Right lobe of liver (tissue), 6 donors: ENCODE data around the gene IFNG-AS1. TPM values are rescaled to one million over a fixed set of nuclear protein-coding genes. Genes with fewer than 3 reads are reported as not detected.

Experiments
- ATAC-seq, 4 donors: fragments of 200-7000 bp; cut with Tn5 transposase; one replicate each; pipeline ENCODE4 v1.9.1; 2020; ENCODE audit warnings: mild to moderate bottlenecking in 4 of 4, moderate library complexity in 4 of 4
- DNase-seq, 3 donors: peaks; one replicate each; pipeline ENCODE4 v3.0.0-alpha.2; 2020
- H3K27ac ChIP-seq, 3 donors: fragments of 200-600 bp; one replicate each; pipeline ENCODE4 v1.8.0; 2022
- H3K27me3 ChIP-seq, 2 donors: fragments of 200-600 bp; one replicate each; pipeline ENCODE4 v1.8.0; 2022
- H3K36me3 ChIP-seq, 4 donors: fragments of 200-600 bp; sonication (generic) in 1 of 4; one replicate each; pipeline versions ENCODE4 v1.5.1 to v1.8.0; 2017 to 2022; ENCODE audit warnings: control low read depth in 1 of 4
- H3K4me1 ChIP-seq, 4 donors: fragments of 200-600 bp; sonication (generic) in 1 of 4; one replicate each; pipeline versions ENCODE4 v1.5.1 to v1.8.0; 2017 to 2022; ENCODE audit warnings: control low read depth in 1 of 4
- H3K4me3 ChIP-seq, 3 donors: fragments of 200-600 bp; one replicate each; pipeline ENCODE4 v1.8.0; 2022
- H3K9me3 ChIP-seq, 4 donors: fragments of 200-600 bp; sonication (generic) in 1 of 4; one replicate each; pipeline versions ENCODE4 v1.5.1 to v1.8.0; 2017 to 2022; ENCODE audit warnings: control low read depth in 1 of 4
- CTCF ChIP-seq, 4 donors: fragments of 200-600 bp in 3 of 4; fragments of 450-650 bp in 1 of 4; IDR thresholded peaks; one replicate each; pipeline versions ENCODE4 v1.5.1 to v1.8.0; 2016 to 2022; ENCODE audit warnings: antibody characterized with exemption in 4 of 4, mild to moderate bottlenecking in 2 of 4
- POLR2A ChIP-seq: fragments of 450-650 bp; IDR thresholded peaks from one replicate; pipeline ENCODE4 v1.6.1; 2017; ENCODE audit warnings: antibody characterized with exemption, mild to moderate bottlenecking
- WGBS: methylation state at CpG from one replicate; pipeline ENCODE4 v1.1.6; 2018; ENCODE audit warnings: low coverage, low lambda C conversion rate; ENCODE audit not compliant: insufficient coverage; ENCODE audit errors: missing lambda C conversion rate; 5-methylcytosine and 5-hydroxymethylcytosine counted together
- intact Hi-C, 2 donors: fragments of 100-400 bp; cut with DNase I; formaldehyde crosslinking; loops; one replicate each; pipeline versions ENCODE4 v1.11.2 to v1.14.1; 2022
- long read RNA-seq: library from polyadenylated mRNA; unstranded; transcript quantifications from one replicate; pipeline ENCODE4 v2.0.0, GENCODE V29; 2019
- total RNA-seq, 6 experiments: library from RNA; depleted of rRNA in 2 of 6; stranded (reverse); fragments of >200 nt in 2 of 6; fragmentation: NEBNext Ultra II Directional in 3 of 6; extraction: Animal tissue kit (Norgen Biotek cat#: 25700) in 3 of 6; gene quantifications; one replicate each; pipeline versions ENCODE4 v1.1.0 to v1.2.4, GENCODE V29; 2016 to 2023
- donor health status: DM: no; HTN: yes; CAD: no.
- donor health status: DM: no; HTN: no; CAD: no.
- donor health status: DM: no; HTN: no; CAD: no.
- donor health status: DM: no; HTN: yes; CAD: no.
- donor health status: DM: no; HTN: yes; CAD: no.

IFNG-AS1 gene
- under 1 TPM in 1 of 6 experiments, not detected in 5; 0.24 TPM for total RNA-seq
- long read RNA-seq: 0 reads

GRCh38 chr12:67989184-67989920, at the start of gene IFNG-AS1:
Gene IFNG-AS1 (plus strand): TSS chr12:67989447.
- TF ChIP-seq CTCF (IDR thresholded peaks at IDR 0.05) (no peak), POLR2A (no peak)
- no peaks in the 10 kb centered on the region for H3K9me3 ChIP-seq
- H3K4me3 ChIP-seq: no peak within 1 kb of the TSS
- DNase-seq (no peak), ATAC-seq (peak in 1 of 4 donors; percentile 17)
- intact Hi-C loops: no loop called here
- no peaks in the 10 kb centered on the region for H3K4me1 ChIP-seq
- H3K27me3 ChIP-seq: no peaks in the 10 kb centered on the region
- no peak within 1 kb of the TSS for H3K27ac ChIP-seq
- no peaks in the 10 kb centered on the region for H3K36me3 ChIP-seq
- 33% methylated on average over 7 of the region's 7 CpGs for WGBS

- DNase-seq (no peak), ATAC-seq (no peak)
- TF ChIP-seq CTCF (IDR thresholded peaks at IDR 0.05) (no peak), POLR2A (no peak)
- no peaks in the 10 kb centered on the region for H3K9me3 ChIP-seq
- H3K36me3 ChIP-seq: no peaks in the 10 kb centered on the region
- no peak overlapping the region for H3K4me3 ChIP-seq
- WGBS: 8% methylated on average over 2 of the region's 2 CpGs
- no peaks in the 10 kb centered on the region for H3K27me3 ChIP-seq
- intact Hi-C loops: loop anchor here (10.0 kb wide), 1 partner anchor 585 kb away; no protein-coding TSS in a partner anchor
- H3K27ac ChIP-seq: no peak overlapping the region
- no peaks in the 10 kb centered on the region for H3K4me1 ChIP-seq
Measured at GRCh38 chr12:67939611-67940010, 49.6 kb upstream of the IFNG-AS1 start.

GRCh38 chr12:67940780-67941243, 48.4 kb upstream of the IFNG-AS1 start:
- H3K27me3 ChIP-seq: no peaks in the 10 kb centered on the region
- intact Hi-C loops: loop anchor here (10.0 kb wide), 1 partner anchor 586 kb away; no protein-coding TSS in a partner anchor
- no peak for TF ChIP-seq CTCF (IDR thresholded peaks at IDR 0.05)
- no peak for TF ChIP-seq POLR2A
- DNase-seq: no peak
- WGBS: 13% methylated on average over 3 of the region's 3 CpGs
- peak in 1 of 4 donors; percentile 23 for ATAC-seq
- H3K27ac ChIP-seq: no peak overlapping the region
- no peaks in the 10 kb centered on the region for H3K36me3 ChIP-seq
- H3K4me1 ChIP-seq: no peaks in the 10 kb centered on the region
- no peaks in the 10 kb centered on the region for H3K9me3 ChIP-seq
- H3K4me3 ChIP-seq: no peak overlapping the region

- Histone ChIP-seq H3K4me3 (no peak overlapping the region), H3K27me3 (no peaks in the 10 kb centered on the region), H3K36me3 (no peaks in the 10 kb centered on the region), H3K27ac (no peak overlapping the region), H3K9me3 (no peaks in the 10 kb centered on the region), H3K4me1 (no peaks in the 10 kb centered on the region)
- DNase-seq (no peak), ATAC-seq (no peak)
- intact Hi-C loops: loop anchor here (10.0 kb wide), 1 partner anchor 588 kb away; no protein-coding TSS in a partner anchor
- 84% methylated on average over 3 of the region's 3 CpGs for WGBS
- TF ChIP-seq POLR2A (no peak), CTCF (IDR thresholded peaks at IDR 0.05) (no peak)
Measured at GRCh38 chr12:67942724-67943123, 46.5 kb upstream of the IFNG-AS1 start.
